Stimulated activated CD4-positive, alpha-beta T cell treated with anti-CD3 and anti-CD28 coated beads, Interleukin-12 subunit alpha, Interleukin-12 subunit beta, amount 100 ng/mL, for 48 hours (primary cell): ENCODE measurements around the gene SIK1.

Source experiments
- DNase-seq, 3 donors: peaks; one replicate each; pipeline ENCODE4 v3.0.0-alpha.2; 2020; ENCODE audit warnings: low read depth in 2 of 3, low spot score in 1 of 3

Gene SIK1

GRCh38 chr21:43369124-43369523, 57.8 kb downstream of the SIK1 start:
- no peak for DNase-seq

GRCh38 chr21:43368685-43369084, 58.2 kb downstream of the SIK1 start:
- no peak for DNase-seq

GRCh38 chr21:43367859-43368258, 59.1 kb downstream of the SIK1 start:
- DNase-seq, result no peak

DNA sequence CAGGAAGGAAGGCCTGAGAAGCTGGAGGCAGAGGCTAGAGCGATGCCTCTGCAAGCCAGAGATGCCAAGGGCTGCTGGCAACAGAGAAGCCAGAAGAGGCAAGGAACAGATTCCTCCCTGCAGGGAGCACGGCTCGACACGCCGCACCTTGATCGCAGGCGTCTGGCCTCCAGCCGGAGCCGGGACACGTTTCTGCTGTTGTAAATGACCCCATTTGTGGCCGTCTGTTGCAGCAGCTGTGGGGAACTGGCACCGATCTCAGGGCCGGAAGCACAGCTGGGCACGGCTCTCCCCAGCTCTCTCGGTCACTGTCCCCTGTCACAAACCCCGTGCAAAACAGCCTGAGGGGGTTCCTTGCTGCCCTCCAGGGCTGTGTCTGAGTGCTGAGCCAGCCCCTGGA, 59.6 kb downstream of the SIK1 start:
- DNase-seq, result no peak

DNA sequence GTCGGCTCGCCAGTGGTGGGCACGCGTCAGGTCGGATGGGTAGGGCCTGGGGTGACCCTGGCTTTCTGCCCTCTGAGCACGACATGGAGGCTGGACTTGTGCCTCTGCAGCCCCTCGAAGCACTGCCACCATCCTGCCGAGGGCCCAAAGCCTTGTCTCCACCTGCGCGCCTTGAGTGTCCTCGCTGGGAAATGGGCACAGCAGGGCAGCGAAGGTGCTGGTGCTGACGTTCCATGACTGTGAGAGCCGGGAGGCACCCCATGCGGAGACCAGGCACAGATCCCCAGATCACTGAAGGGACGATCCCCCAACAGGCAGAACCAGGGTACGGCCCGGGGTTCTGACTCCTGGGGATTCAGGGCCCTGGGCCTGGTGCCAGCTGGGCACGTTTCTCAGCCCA, 60.3 kb downstream of the SIK1 start:
- DNase-seq, result no peak

- no peak for DNase-seq
These were observed 61.1 kb downstream of the SIK1 start for GRCh38 chr21:43365611-43366426.

GRCh38 chr21:43364851-43365424, 62.0 kb downstream of the SIK1 start:
- no peak for DNase-seq
